Psoas muscle (tissue), 8 donors: Measurements from ENCODE around the gene BCAS3. TPM values are rescaled to one million over a fixed set of nuclear protein-coding genes. Genes with fewer than 3 reads are reported as not detected.

ENCODE experiments used
- ATAC-seq, 4 donors: fragments of 200-7000 bp; cut with Tn5 transposase; one replicate each; pipeline ENCODE4 v1.9.1; 2020; ENCODE audit warnings: moderate library complexity in 3 of 4, mild to moderate bottlenecking in 2 of 4
- DNase-seq, 2 donors: peaks; one replicate each; pipeline ENCODE4 v3.0.0-alpha.2; 2020
- H3K27ac ChIP-seq: fragments of 200-600 bp; one replicate; pipeline ENCODE4 v1.8.0; 2022
- H3K27me3 ChIP-seq, 3 donors: fragments of 200-600 bp in 1 of 3; one replicate each; pipeline versions ENCODE4 v1.6.1 to v1.8.0; 2013 to 2022; ENCODE audit warnings: low read length in 2 of 3, mild to moderate bottlenecking in 2 of 3, moderate library complexity in 1 of 3; ENCODE audit not compliant: insufficient read depth in 3 of 3
- H3K36me3 ChIP-seq, 2 donors: fragments of 200-600 bp in 1 of 2; one replicate each; pipeline versions ENCODE4 v1.6.1 to v1.8.0; 2013 to 2022; ENCODE audit warnings: low read depth in 1 of 2, mild to moderate bottlenecking in 1 of 2, moderate library complexity in 1 of 2; ENCODE audit not compliant: insufficient read depth in 1 of 2
- H3K4me1 ChIP-seq: fragments of 200-600 bp; one replicate; pipeline ENCODE4 v1.8.0; 2022
- H3K4me3 ChIP-seq: fragments of 200-600 bp; one replicate; pipeline ENCODE4 v1.8.0; 2022; ENCODE audit warnings: mild to moderate bottlenecking
- H3K9me3 ChIP-seq: fragments of 200-600 bp; one replicate; pipeline ENCODE4 v1.8.0; 2022
- WGBS, 3 donors: extraction: QIAGEN DNeasy Blood & Tissue Kit; methylation state at CpG; one replicate each; pipeline versions ENCODE4 v1.1.6 to v1.1.7; 2013; 5-methylcytosine and 5-hydroxymethylcytosine counted together
- intact Hi-C, 2 donors: fragments of 100-400 bp; cut with DNase I; formaldehyde crosslinking; loops; one replicate each; pipeline versions ENCODE4 v1.11.0 to v1.14.2; 2022
- polyA plus RNA-seq, 3 donors: library from polyadenylated mRNA; stranded (reverse); fragments of 200-250 nt; gene quantifications; one replicate each; pipeline ENCODE4 v1.2.3, GENCODE V29; 2013
- total RNA-seq, 4 donors: library from RNA; stranded (reverse); fragmentation: NEBNext Ultra II Directional in 2 of 4; extraction: Animal tissue kit (Norgen Biotek cat#: 25700) in 2 of 4; gene quantifications; one replicate each; pipeline versions ENCODE4 v1.2.1 to v1.2.4, GENCODE V29; 2021 to 2023
- TF ChIP-seq, protein P1 (sequence below): fragments of 200-600 bp; IDR thresholded peaks from one replicate; pipeline ENCODE4 v1.8.0; 2022; ENCODE audit warnings: antibody characterized with exemption
- donor health status: healthy with polysubstance abuse.
- donor health status: DM: no; HTN: no; CAD: no; lungs with moderate emphysema.
- donor health status: Bipolar disorder and iron deficiency.
- donor health status: healthy.
- donor health status: DM: yes; HTN: yes; CAD: no.
- donor health status: DM: no; HTN: no; CAD: no.
- donor health status: DM: no; HTN: no; CAD: no.
- donor health status: DM: yes; HTN: yes; CAD: no.

BCAS3 gene
- total and polyA plus RNA-seq, 7 donors: 2.4 to 28.8 (median 15.0) TPM

DNA sequence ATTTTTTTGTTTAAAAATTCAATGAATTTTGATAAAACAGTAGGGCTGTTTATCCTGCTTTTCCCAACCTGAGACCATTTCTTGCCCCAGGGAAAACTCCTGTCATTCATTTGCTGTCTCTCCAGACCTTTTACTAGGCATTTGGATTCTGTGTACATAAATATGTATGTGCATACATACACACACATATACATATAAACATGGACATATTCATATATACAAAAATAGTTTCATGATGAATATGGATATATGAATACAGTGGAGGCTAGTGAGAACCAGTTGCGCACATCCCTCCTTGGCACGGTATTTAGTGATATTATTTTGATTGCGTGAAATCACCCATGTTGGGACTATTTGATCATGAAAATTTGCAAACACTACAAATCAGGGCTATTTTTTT is 269.9 kb downstream of the BCAS3 start:
- TF ChIP-seq, protein P1, sequence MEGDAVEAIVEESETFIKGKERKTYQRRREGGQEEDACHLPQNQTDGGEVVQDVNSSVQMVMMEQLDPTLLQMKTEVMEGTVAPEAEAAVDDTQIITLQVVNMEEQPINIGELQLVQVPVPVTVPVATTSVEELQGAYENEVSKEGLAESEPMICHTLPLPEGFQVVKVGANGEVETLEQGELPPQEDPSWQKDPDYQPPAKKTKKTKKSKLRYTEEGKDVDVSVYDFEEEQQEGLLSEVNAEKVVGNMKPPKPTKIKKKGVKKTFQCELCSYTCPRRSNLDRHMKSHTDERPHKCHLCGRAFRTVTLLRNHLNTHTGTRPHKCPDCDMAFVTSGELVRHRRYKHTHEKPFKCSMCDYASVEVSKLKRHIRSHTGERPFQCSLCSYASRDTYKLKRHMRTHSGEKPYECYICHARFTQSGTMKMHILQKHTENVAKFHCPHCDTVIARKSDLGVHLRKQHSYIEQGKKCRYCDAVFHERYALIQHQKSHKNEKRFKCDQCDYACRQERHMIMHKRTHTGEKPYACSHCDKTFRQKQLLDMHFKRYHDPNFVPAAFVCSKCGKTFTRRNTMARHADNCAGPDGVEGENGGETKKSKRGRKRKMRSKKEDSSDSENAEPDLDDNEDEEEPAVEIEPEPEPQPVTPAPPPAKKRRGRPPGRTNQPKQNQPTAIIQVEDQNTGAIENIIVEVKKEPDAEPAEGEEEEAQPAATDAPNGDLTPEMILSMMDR: no peak
- Histone ChIP-seq H3K27me3 (no peaks in the 10 kb centered on the region), H3K4me3 (no peak overlapping the region), H3K27ac (no peak overlapping the region), H3K36me3 (peaks cover 0 to 9% of the 10 kb centered on the region in 2 donors), H3K9me3 (no peaks in the 10 kb centered on the region), H3K4me1 (no peaks in the 10 kb centered on the region)
- WGBS, 3 donors: 99% methylated on average over 3 of the region's 3 CpGs
- ATAC-seq (no peak), DNase-seq (no peak)
- intact Hi-C loops: no loop called here

DNA sequence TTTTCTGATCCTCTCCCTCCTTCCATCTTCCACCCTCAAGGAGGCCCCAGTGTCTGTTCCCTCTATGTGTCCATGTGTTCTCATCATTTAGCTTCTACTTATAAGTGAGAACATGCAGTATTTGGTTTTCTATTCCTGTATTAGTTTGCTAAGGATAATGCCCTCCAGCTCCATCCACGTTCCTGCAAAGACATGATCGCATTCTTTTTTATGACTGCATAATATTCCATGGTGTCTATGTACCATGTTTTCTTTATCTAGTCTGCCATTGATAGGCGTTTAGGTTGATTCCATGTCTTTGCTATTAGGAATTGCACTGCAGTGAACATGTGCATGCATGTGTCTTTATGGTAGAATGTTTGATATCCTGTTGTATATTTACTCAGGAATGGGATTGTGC is 275.1 kb downstream of the BCAS3 start:
- intact Hi-C loops: no loop called here
- H3K36me3 ChIP-seq: peaks cover 0 to 5% of the 10 kb centered on the region in 2 donors
- H3K27me3 ChIP-seq: no peaks in the 10 kb centered on the region
- DNase-seq (no peak), ATAC-seq (no peak)
- H3K4me1 ChIP-seq: no peaks in the 10 kb centered on the region
- TF ChIP-seq, protein P1: no peak
- no peak overlapping the region for H3K27ac ChIP-seq
- no peak overlapping the region for H3K4me3 ChIP-seq
- WGBS, 3 donors: 96 to 97% (median 96%) methylated on average over 3 of the region's 3 CpGs
- peaks cover 4% of the 10 kb centered on the region for H3K9me3 ChIP-seq

DNA sequence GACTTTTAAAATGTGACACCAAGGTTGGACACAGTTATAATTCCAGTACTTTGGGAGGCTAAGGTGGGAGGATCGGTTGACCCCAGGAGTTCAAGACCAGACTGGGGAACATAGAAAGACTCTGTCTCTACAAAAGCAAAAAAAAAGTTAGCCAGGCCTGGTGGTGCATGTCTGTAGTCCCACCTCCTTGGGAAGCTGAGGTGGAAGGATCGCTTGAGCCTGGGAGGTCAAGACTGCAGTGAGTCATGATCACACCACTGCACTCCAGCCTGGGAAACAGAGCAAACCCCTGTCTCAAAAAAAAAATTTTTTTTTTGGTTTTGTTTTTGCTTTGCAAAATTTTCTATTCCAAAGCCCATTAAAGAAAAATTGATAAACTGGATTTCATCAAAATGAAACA is 281.4 kb downstream of the BCAS3 start:
- intact Hi-C loops: no loop called here
- DNase-seq (no peak), ATAC-seq (no peak)
- TF ChIP-seq, protein P1: no peak
- WGBS, 3 donors: 90 to 97% (median 95%) methylated on average over 2 of the region's 2 CpGs
- H3K9me3 ChIP-seq: peaks cover 20% of the 10 kb centered on the region
- no peaks in the 10 kb centered on the region for H3K27me3 ChIP-seq
- H3K4me3 ChIP-seq: no peak overlapping the region
- peaks cover 0 to 6% of the 10 kb centered on the region in 2 donors for H3K36me3 ChIP-seq
- H3K27ac ChIP-seq: no peak overlapping the region
- H3K4me1 ChIP-seq: no peaks in the 10 kb centered on the region

DNA sequence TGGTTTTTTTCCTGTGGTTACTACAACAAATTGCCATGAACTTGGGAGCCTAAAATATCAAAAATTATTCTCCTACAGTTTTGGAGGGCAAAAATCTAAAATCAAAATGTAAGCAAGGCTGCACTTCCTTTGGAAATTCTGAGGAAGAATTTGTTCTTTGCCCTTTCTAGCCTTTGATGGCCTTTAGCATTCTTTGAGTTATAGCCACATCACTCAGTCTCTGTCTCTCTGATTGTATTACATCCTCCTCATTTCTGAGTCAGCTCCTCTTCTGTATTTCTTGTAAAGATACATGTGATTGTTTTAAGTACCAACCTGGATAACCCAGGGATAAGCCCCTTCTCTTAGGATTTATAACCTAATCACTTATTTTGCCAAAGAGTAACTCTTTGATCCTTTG is 282.0 kb downstream of the BCAS3 start:
- peaks cover 0 to 6% of the 10 kb centered on the region in 2 donors for H3K36me3 ChIP-seq
- TF ChIP-seq, protein P1: no peak
- no peak for ATAC-seq
- intact Hi-C loops: no loop called here
- H3K9me3 ChIP-seq: peaks cover 23% of the 10 kb centered on the region
- H3K27me3 ChIP-seq: no peaks in the 10 kb centered on the region
- DNase-seq: no peak
- no peak overlapping the region for H3K27ac ChIP-seq
- H3K4me3 ChIP-seq: no peak overlapping the region
- no peaks in the 10 kb centered on the region for H3K4me1 ChIP-seq

DNA sequence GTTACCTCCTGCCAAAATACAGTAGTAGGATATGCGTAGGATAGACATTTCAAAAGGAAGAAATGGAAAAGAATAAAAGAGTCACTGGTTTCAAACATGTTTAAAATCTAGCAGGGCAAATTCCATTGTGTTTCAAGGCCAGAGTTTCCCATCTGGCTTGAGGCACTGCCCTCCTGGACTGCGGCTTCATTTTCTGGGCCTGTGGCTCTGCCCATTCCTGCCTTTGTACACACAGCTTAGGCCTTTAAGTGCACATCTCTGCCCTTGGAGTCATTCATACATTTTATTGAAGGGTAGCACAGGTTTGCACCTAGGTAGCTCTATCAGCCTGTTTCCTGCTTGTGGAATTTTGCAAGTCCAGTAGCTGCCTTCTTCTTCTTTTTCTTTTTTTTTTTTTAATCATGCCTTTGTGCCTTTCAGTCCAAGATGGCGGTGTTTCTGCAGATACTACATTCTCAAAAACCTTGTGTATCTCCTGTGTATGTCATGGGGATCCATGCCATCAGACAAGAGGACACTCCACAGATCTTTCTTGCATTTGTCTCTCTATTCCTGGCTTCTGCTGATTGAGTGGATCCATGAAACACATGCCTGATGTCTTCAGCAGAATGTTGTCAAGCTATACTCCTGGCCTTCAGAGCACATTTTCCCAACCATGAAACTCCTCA is 282.9 kb downstream of the BCAS3 start:
- DNase-seq (no peak), ATAC-seq (no peak)
- H3K36me3 ChIP-seq: peaks cover 0 to 6% of the 10 kb centered on the region in 2 donors
- 98 to 100% (median 99%) methylated on average over 3 of the region's 3 CpGs for WGBS, 3 donors
- TF ChIP-seq, protein P1: no peak
- H3K27ac ChIP-seq: no peak overlapping the region
- intact Hi-C loops: no loop called here
- H3K4me3 ChIP-seq: no peak overlapping the region
- H3K4me1 ChIP-seq: no peaks in the 10 kb centered on the region
- no peaks in the 10 kb centered on the region for H3K27me3 ChIP-seq
- peaks cover 23% of the 10 kb centered on the region for H3K9me3 ChIP-seq
